GM21576 (cell line): ENCODE measurements around the gene ZNF785.
"Not testable (repeated sequence)": the region's sequence is repeated elsewhere in the genome, so short reads cannot be mapped to it uniquely, and the experiment has no call there.

Source experiments
- ATAC-seq: cut with Tn5 transposase; IDR thresholded peaks from one replicate; pipeline ENCODE4 v1.9.1; 2021; ENCODE audit warnings: mild to moderate bottlenecking, moderate library complexity; ENCODE audit not compliant: unreplicated experiment

Gene ZNF785

DNA sequence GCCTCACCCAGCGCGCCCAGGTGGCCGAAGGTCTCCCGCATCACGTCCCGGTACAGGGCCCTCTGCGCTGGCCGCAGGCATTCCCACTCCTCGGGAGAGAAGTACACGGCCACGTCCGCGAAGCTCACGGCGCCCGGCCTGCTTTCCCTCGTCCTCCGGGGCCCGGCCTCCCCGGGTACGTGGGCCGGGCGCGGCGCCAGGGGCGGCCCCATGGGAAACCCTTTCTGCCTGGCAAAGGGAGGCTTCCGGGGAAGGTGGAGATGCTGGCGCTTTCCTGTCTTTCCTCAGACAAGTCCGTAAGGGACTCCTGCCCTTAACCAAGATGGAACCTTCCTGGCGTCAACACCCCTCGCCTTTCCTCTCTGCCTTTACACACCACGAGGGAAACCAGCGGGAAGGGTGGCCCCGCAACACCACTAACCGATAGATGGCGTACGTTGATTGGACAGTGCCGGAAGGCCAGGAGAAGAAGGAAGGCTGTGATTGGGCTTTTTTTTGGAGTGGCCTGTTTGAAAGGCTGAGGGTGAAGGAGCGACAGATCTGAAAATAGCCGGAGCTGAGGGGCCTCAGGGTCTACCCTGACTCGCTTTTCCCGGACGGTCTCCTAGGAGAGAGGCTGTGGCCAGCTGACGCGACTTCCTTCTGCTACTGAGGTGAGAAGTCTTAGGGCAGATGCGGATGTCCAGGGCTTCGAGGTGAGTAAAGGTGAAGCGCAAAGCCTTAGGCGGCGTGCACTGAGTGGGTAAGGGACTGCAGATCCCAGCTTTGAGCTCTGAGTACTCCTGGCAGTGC is at the start of gene ZNF785:
Gene ZNF785, minus strand, starts transcription at position 298 of the 792 bp plus-strand sequence. Its CDS starts 86 bp downstream, at position 212.
- peak; percentile 81 for ATAC-seq

GRCh38 chr16:30633526-30633925 is 48.0 kb upstream of the ZNF785 start:
- ATAC-seq = no peak

DNA sequence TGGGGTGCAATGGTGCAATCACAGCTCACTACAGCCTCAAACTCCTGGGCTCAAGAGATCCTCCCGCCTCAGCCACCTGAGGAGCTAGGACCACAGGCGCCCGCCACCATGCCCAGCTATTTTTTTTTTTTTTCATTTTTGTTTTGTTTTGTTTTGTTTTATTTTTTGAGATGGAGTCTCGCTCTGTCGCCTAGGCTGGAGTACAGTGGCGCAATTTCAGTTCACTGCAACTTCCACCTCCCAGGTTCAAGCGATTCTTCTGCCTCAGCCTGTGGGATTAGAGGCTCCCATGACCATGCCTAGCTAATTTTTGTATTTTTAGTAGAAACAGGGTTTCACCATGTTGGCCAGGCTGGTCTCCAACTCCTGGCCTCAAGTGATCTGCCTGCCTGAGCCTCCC is 47.0 kb upstream of the ZNF785 start:
- ATAC-seq = not testable (repeated sequence)

GRCh38 chr16:30628628-30629540 is 43.4 kb upstream of the ZNF785 start:
- ATAC-seq = no peak

- no peak for ATAC-seq
Measured at GRCh38 chr16:30626236-30626635, 40.7 kb upstream of the ZNF785 start.

- no peak for ATAC-seq
Measured at GRCh38 chr16:30623536-30624283, 38.2 kb upstream of the ZNF785 start.

DNA sequence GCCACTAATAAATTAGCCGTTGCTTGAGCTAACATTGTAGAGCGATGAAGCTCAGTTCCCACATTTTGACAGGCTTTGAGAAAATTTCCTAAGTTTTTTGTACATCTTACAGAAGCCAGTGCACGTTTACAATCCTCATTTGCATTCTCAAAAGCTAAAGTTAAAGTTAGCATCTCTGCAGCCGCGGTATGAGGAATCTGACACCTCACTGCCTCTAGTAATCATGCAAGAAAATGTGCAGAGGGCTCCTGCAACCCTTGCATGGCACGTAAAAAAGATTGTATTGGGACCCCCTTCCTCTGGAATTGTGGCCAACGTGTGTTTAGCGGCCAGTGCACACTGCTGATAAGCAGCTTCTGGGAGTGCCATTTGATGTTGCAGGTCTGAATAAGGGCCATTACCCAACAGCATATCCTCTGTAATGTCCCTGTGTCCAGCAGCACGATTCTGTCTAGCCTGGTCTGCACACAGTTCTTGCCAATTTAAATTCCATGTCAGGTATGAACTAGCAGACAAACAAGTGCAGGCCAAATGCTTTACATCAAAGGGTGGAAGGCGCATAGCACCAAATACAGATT is 37.0 kb upstream of the ZNF785 start:
- ATAC-seq = no peak

- ATAC-seq = no peak
Measured at GRCh38 chr16:30621765-30622164, 36.3 kb upstream of the ZNF785 start.

DNA sequence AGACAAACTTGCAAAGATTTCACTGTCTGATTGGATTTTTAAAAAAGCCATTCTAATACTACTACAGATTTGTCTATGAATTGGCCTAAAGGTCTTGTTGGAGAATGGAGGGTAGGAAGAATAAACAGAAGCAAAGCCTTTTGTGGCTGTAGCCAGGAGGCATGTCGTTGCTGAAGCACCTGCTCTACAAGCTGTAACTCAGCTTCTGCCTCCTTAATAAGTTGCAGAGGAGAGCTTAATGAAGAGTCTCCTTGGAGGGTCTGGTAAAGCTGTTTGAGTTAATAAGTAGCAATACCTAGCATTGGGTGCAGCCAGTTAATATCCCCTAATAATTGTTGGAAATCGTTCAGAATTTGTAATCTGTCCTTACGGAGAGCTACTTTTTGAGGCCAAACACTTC is 34.7 kb upstream of the ZNF785 start:
- ATAC-seq = no peak

DNA sequence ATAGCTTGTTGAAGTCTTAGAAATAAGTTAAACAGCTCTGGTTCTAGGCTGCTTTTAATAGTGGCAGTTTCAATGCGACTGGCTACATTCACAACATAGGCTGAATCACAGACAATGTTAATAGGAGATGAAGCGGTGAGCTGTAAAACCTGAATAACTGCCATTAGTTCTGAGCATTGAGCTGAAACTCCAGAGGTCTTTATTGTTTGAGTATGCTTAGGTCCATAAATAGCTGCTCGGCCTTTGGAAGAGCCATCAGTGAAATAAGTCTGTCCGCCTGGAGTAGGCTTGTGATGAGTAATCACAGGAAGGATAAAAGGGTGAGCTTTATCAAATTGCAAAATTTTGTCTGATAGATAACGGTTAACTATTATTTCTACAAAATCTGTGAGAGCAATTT is 34.1 kb upstream of the ZNF785 start:
- ATAC-seq = no peak

- ATAC-seq = no peak
Measured at GRCh38 chr16:30619202-30619601, 33.7 kb upstream of the ZNF785 start.

DNA sequence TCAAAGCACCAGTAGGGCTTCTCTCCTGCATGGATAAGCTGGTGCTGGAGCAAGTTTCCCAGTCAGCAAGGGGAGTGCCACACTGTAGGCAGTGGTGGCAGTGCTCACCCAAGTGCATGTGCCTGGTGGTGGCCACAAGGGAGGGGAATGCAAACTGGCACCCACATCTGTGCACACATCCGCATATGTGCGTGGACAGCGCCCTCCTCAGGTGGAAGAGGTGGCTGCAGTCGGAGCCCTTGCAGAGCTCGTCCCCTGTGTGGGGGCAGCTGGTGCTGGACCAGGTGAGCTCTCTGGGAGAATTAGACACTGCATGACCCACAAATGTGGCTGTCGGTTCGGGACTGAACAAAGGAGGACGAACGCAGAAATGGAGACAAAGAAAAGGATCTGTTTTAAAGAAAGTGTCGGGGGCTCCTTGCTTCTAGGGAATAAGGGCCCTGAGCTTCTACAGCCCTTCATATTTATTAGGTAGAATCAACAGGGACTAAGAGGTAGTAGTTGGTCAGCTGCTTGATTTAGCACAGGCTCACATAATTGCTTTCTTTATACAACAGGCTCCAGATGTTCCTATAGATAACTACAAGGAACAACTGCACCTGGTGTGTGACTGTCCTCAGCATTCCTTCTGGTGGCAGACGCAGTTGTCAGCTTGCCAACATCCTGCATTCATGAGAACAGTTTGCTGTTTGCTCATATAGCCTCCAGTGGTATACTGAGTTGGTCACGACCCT is 30.0 kb upstream of the ZNF785 start:
- no peak for ATAC-seq

- ATAC-seq = peak; percentile 89
Measured at GRCh38 chr16:30609926-30610839, 24.7 kb upstream of the ZNF785 start, which contains the start of gene ZNF689. Gene ZNF689 (minus strand): TSS chr16:30610389. CDS start chr16:30610041, 348 bp downstream.

- peak; percentile 22 for ATAC-seq
Measured at GRCh38 chr16:30609002-30609925, 23.8 kb upstream of the ZNF785 start.

DNA sequence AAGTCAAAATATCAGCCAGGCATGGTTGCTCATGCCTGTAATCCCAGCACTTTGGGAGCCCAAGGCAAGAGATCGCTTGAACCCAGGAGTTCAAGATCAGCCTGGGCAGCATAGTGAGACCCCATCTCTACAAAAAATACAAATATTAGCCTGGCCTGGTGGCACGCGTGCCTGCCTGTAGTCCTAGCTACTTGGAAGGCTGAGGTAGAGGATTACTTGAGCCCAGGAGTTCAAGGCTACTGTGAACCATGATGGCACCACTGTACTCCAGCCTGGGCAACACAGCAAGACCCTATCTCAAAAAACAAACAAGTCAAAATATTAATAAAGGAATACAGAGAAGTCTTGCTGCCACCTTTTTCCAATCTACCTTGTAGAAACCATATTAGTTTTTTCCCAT is 20.5 kb upstream of the ZNF785 start:
- no peak for ATAC-seq

- ATAC-seq = no peak
Measured at GRCh38 chr16:30605158-30605557, 19.7 kb upstream of the ZNF785 start.

- no peak for ATAC-seq
Measured at GRCh38 chr16:30604316-30604947, 18.9 kb upstream of the ZNF785 start.
